ENCODE results near the gene SENP1. TPM values are rescaled to one million over a fixed set of nuclear protein-coding genes. Genes with fewer than 3 reads are reported as not detected.
A peak's percentile ranks its signal among the peaks of the same experiment; 100 is the strongest.

Gene SENP1
- total and polyA plus RNA-seq, 5 donors from 2014 or later: 10.7 to 25.1 (median 12.9) TPM

- H3K27ac Mint-ChIP-seq: no peak overlapping the region
- H3K4me1 Mint-ChIP-seq: peaks cover 0 to 9% (median 3%) of the 10 kb centered on the region in 4 donors
- peaks cover 70% of the 10 kb centered on the region for H3K36me3 Mint-ChIP-seq
- ATAC-seq (ENCODE audit: low read depth in 2 of 2): no peak
- H3K4me3 ChIP-seq (ENCODE audit: low read depth, low read length): no peak overlapping the region
- no peak overlapping the region for H3K4me3 Mint-ChIP-seq
- H3K27me3 Mint-ChIP-seq: no peaks in the 10 kb centered on the region
- H3K9me3 ChIP-seq (ENCODE audit: control insufficient read depth in 2 of 2, low read length in 2 of 2): peaks cover 5 to 12% of the 10 kb centered on the region in 2 experiments
- DNase-seq: no peak
- no peaks in the 10 kb centered on the region for H3K27me3 ChIP-seq (ENCODE audit: control insufficient read depth, insufficient read depth, low read length)
- H3K9me3 Mint-ChIP-seq: peaks cover 0 to 10% (median 2%) of the 10 kb centered on the region in 7 donors
- H3K36me3 ChIP-seq (ENCODE audit: control insufficient read depth, insufficient read depth, low read length): peaks cover 90% of the 10 kb centered on the region
- no peaks in the 10 kb centered on the region for H3K4me1 ChIP-seq (ENCODE audit: control insufficient read depth, insufficient read depth, low read length, poor library complexity, severe bottlenecking)
- H3K27ac ChIP-seq (ENCODE audit: insufficient read depth, low read length, poor library complexity, severe bottlenecking): no peak overlapping the region
These were observed 42.3 kb downstream of the SENP1 start for GRCh38 chr12:48063530-48063929.

- Mint-ChIP-seq H3K9me3 (peaks cover 0 to 10% (median 2%) of the 10 kb centered on the region in 7 donors), H3K27me3 (no peaks in the 10 kb centered on the region), H3K4me1 (peaks cover 0 to 5% (median 1%) of the 10 kb centered on the region in 4 donors), H3K4me3 (no peak overlapping the region), H3K36me3 (peaks cover 68% of the 10 kb centered on the region), H3K27ac (peak overlapping the region in 1 of 3 donors; percentile 20)
- DNase-seq: no peak
- Histone ChIP-seq H3K4me3 (ENCODE audit: low read depth, low read length) (no peak overlapping the region), H3K27me3 (ENCODE audit: control insufficient read depth, insufficient read depth, low read length) (no peaks in the 10 kb centered on the region), H3K9me3 (ENCODE audit: control insufficient read depth in 2 of 2, low read length in 2 of 2) (peaks cover 5 to 12% of the 10 kb centered on the region in 2 experiments), H3K4me1 (ENCODE audit: control insufficient read depth, insufficient read depth, low read length, poor library complexity, severe bottlenecking) (no peaks in the 10 kb centered on the region), H3K27ac (ENCODE audit: insufficient read depth, low read length, poor library complexity, severe bottlenecking) (no peak overlapping the region), H3K36me3 (ENCODE audit: control insufficient read depth, insufficient read depth, low read length) (peaks cover 83% of the 10 kb centered on the region)
- ATAC-seq (ENCODE audit: low read depth in 2 of 2): no peak
These were observed 43.8 kb downstream of the SENP1 start for GRCh38 chr12:48061938-48062719.

GRCh38 chr12:48060474-48060873 lies 45.4 kb downstream of the SENP1 start:
- H3K4me1 ChIP-seq (ENCODE audit: control insufficient read depth, insufficient read depth, low read length, poor library complexity, severe bottlenecking): no peaks in the 10 kb centered on the region
- H3K9me3 ChIP-seq (ENCODE audit: control insufficient read depth in 2 of 2, low read length in 2 of 2): peaks cover 5 to 12% of the 10 kb centered on the region in 2 experiments
- peaks cover 71% of the 10 kb centered on the region for H3K36me3 ChIP-seq (ENCODE audit: control insufficient read depth, insufficient read depth, low read length)
- no peaks in the 10 kb centered on the region for H3K27me3 Mint-ChIP-seq
- H3K9me3 Mint-ChIP-seq: peaks cover 0 to 10% (median 2%) of the 10 kb centered on the region in 7 donors
- ATAC-seq (ENCODE audit: low read depth in 2 of 2) (no peak), DNase-seq (no peak)
- peaks cover 60% of the 10 kb centered on the region for H3K36me3 Mint-ChIP-seq
- H3K4me3 ChIP-seq (ENCODE audit: low read depth, low read length): no peak overlapping the region
- H3K27ac Mint-ChIP-seq: no peak overlapping the region
- peaks cover 0 to 5% (median under 1%) of the 10 kb centered on the region in 4 donors for H3K4me1 Mint-ChIP-seq
- no peaks in the 10 kb centered on the region for H3K27me3 ChIP-seq (ENCODE audit: control insufficient read depth, insufficient read depth, low read length)
- no peak overlapping the region for H3K4me3 Mint-ChIP-seq
- H3K27ac ChIP-seq (ENCODE audit: insufficient read depth, low read length, poor library complexity, severe bottlenecking): no peak overlapping the region

DNA sequence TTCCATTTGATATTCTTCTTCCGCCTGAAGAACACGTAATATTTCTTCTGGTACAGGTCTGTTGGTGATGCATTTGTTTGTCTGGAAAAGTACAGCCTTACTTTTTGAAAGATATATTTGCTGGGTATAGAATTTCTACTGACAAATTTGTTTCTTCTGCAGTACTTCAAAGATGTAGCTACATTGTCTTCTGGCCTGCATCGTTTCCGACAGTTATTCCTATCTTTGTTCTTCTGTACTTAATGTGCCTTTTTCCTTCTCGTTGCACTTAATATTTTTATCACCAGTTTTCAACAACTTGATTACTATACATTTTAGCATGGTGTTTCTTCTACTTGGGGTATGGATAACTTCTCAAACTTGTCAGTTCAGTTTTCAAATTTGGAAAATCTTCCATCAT lies 47.1 kb downstream of the SENP1 start:
- H3K4me3 Mint-ChIP-seq: no peak overlapping the region
- H3K27me3 ChIP-seq (ENCODE audit: control insufficient read depth, insufficient read depth, low read length): no peaks in the 10 kb centered on the region
- ATAC-seq (ENCODE audit: low read depth in 2 of 2) (no peak), DNase-seq (no peak)
- H3K27me3 Mint-ChIP-seq: no peaks in the 10 kb centered on the region
- no peaks in the 10 kb centered on the region for H3K4me1 ChIP-seq (ENCODE audit: control insufficient read depth, insufficient read depth, low read length, poor library complexity, severe bottlenecking)
- no peak overlapping the region for H3K27ac ChIP-seq (ENCODE audit: insufficient read depth, low read length, poor library complexity, severe bottlenecking)
- H3K36me3 ChIP-seq (ENCODE audit: control insufficient read depth, insufficient read depth, low read length): peaks cover 59% of the 10 kb centered on the region
- H3K27ac Mint-ChIP-seq: no peak overlapping the region
- no peak overlapping the region for H3K4me3 ChIP-seq (ENCODE audit: low read depth, low read length)
- H3K9me3 Mint-ChIP-seq: peaks cover 0 to 10% (median 2%) of the 10 kb centered on the region in 7 donors
- peaks cover 52% of the 10 kb centered on the region for H3K36me3 Mint-ChIP-seq
- H3K4me1 Mint-ChIP-seq: peaks cover 0 to 5% (median under 1%) of the 10 kb centered on the region in 4 donors
- peaks cover 5 to 12% of the 10 kb centered on the region in 2 experiments for H3K9me3 ChIP-seq (ENCODE audit: control insufficient read depth in 2 of 2, low read length in 2 of 2)

DNA sequence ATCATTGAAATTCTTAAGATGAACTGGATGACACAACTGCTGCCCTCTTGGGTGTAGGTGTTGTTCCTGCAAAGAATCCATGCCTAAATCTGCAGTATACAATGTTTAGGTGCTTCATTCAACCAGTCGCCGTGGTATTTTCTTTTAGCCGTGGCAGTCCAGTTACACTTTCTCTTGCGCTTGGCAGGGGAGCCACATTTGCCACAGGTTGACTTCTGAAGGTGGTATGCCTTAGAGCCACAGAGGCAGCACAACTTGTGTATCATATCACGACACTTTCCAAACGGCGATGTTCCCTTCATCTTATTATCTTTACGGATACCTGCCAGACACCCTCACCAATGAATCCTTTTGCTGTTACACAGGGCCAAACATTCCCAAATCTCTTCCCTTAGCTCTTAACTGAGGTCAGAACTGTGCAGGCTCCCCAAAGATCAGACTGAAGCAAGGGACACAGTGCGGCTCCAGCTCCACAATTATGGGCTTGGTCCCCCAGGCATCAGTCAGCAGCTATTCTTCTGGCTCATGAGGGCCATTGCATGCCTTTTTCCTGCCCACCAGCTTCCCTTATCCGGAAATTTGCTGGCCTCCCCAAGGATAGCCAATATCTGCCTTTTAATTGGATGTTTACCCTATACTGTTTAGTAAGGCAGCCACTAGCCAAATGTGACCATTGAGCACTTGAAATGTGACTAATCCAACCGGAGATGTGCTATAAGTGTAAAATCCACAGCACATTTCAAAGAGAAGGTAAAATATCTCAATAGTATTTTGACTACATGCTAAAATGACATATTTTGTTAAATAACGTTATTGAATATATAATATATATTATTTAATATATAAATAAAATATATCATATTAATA lies 50.7 kb downstream of the SENP1 start:
- no peaks in the 10 kb centered on the region for H3K4me1 ChIP-seq (ENCODE audit: control insufficient read depth, insufficient read depth, low read length, poor library complexity, severe bottlenecking)
- H3K27ac ChIP-seq (ENCODE audit: insufficient read depth, low read length, poor library complexity, severe bottlenecking): no peak overlapping the region
- H3K4me3 ChIP-seq (ENCODE audit: low read depth, low read length): no peak overlapping the region
- peaks cover 5 to 12% of the 10 kb centered on the region in 2 experiments for H3K9me3 ChIP-seq (ENCODE audit: control insufficient read depth in 2 of 2, low read length in 2 of 2)
- no peaks in the 10 kb centered on the region for H3K27me3 Mint-ChIP-seq
- peaks cover 30% of the 10 kb centered on the region for H3K36me3 Mint-ChIP-seq
- H3K4me1 Mint-ChIP-seq: peaks cover 0 to 4% (median 1%) of the 10 kb centered on the region in 4 donors
- no peak overlapping the region for H3K4me3 Mint-ChIP-seq
- DNase-seq: peak in 1 of 3 donors; percentile 17
- no peak overlapping the region for H3K27ac Mint-ChIP-seq
- no peak for ATAC-seq (ENCODE audit: low read depth in 2 of 2)
- H3K27me3 ChIP-seq (ENCODE audit: control insufficient read depth, insufficient read depth, low read length): no peaks in the 10 kb centered on the region
- H3K9me3 Mint-ChIP-seq: peaks cover 0 to 10% (median 0%) of the 10 kb centered on the region in 7 donors
- peaks cover 28% of the 10 kb centered on the region for H3K36me3 ChIP-seq (ENCODE audit: control insufficient read depth, insufficient read depth, low read length)

DNA sequence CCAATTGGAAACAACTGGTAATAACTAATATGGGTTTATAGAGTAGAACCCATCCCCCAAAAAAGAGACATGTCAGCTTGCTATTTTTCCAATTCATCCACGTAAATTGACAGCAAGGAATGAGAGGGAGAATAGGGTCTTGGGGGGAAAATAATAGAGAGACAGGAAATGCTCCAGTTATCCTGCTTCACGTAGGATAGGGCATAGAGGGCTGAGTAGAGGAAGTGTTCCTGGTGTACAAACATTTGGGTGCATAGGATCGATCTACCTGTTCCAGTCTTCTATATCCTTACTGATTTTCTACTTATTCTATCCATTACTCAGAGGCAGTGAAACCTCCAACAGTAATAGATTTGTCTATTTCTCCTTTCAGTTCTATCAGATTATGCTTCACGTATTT lies 52.0 kb downstream of the SENP1 start:
- Histone ChIP-seq H3K4me3 (ENCODE audit: low read depth, low read length) (no peak overlapping the region), H3K27ac (ENCODE audit: insufficient read depth, low read length, poor library complexity, severe bottlenecking) (no peak overlapping the region), H3K4me1 (ENCODE audit: control insufficient read depth, insufficient read depth, low read length, poor library complexity, severe bottlenecking) (no peaks in the 10 kb centered on the region), H3K36me3 (ENCODE audit: control insufficient read depth, insufficient read depth, low read length) (peaks cover 19% of the 10 kb centered on the region), H3K27me3 (ENCODE audit: control insufficient read depth, insufficient read depth, low read length) (no peaks in the 10 kb centered on the region), H3K9me3 (ENCODE audit: control insufficient read depth in 2 of 2, low read length in 2 of 2) (peaks cover 2 to 3% of the 10 kb centered on the region in 2 experiments)
- no peak overlapping the region for H3K27ac Mint-ChIP-seq
- peaks cover 22% of the 10 kb centered on the region for H3K36me3 Mint-ChIP-seq
- H3K9me3 Mint-ChIP-seq: peaks cover 0 to 3% (median 0%) of the 10 kb centered on the region in 7 donors
- DNase-seq: no peak
- peaks cover 0 to 4% (median 1%) of the 10 kb centered on the region in 4 donors for H3K4me1 Mint-ChIP-seq
- no peak overlapping the region for H3K4me3 Mint-ChIP-seq
- no peaks in the 10 kb centered on the region for H3K27me3 Mint-ChIP-seq
- no peak for ATAC-seq (ENCODE audit: low read depth in 2 of 2)

GRCh38 chr12:48053122-48053521 lies 52.8 kb downstream of the SENP1 start:
- Histone ChIP-seq H3K36me3 (ENCODE audit: control insufficient read depth, insufficient read depth, low read length) (peaks cover 15% of the 10 kb centered on the region), H3K4me1 (ENCODE audit: control insufficient read depth, insufficient read depth, low read length, poor library complexity, severe bottlenecking) (no peaks in the 10 kb centered on the region), H3K27ac (ENCODE audit: insufficient read depth, low read length, poor library complexity, severe bottlenecking) (no peak overlapping the region), H3K4me3 (ENCODE audit: low read depth, low read length) (no peak overlapping the region), H3K27me3 (ENCODE audit: control insufficient read depth, insufficient read depth, low read length) (no peaks in the 10 kb centered on the region), H3K9me3 (ENCODE audit: control insufficient read depth in 2 of 2, low read length in 2 of 2) (no peaks in the 10 kb centered on the region)
- Mint-ChIP-seq H3K9me3 (no peaks in the 10 kb centered on the region), H3K4me1 (peaks cover 0 to 9% (median 1%) of the 10 kb centered on the region in 4 donors), H3K27me3 (no peaks in the 10 kb centered on the region), H3K4me3 (no peak overlapping the region), H3K36me3 (peaks cover 23% of the 10 kb centered on the region), H3K27ac (no peak overlapping the region)
- ATAC-seq (ENCODE audit: low read depth in 2 of 2) (no peak), DNase-seq (no peak)

Data from CD4-positive, CD25-positive, alpha-beta regulatory T cell (primary cell).